HG03521 (cell line): ENCODE results near the gene JUP.

ENCODE experiments used
- ATAC-seq: cut with Tn5 transposase; IDR thresholded peaks from one replicate; pipeline ENCODE4 v1.9.1; 2021; ENCODE audit warnings: mild to moderate bottlenecking, moderate library complexity; ENCODE audit not compliant: unreplicated experiment

JUP gene

GRCh38 chr17:41724476-41725050, 61.9 kb downstream of the JUP start:
- ATAC-seq, result no peak

- ATAC-seq, result no peak
Measured at GRCh38 chr17:41723801-41724475, 62.6 kb downstream of the JUP start.

- no peak for ATAC-seq
Measured at GRCh38 chr17:41722231-41722630, 64.3 kb downstream of the JUP start.

GRCh38 chr17:41718287-41718645, 68.2 kb downstream of the JUP start:
- no peak for ATAC-seq

GRCh38 chr17:41717408-41718286, 68.9 kb downstream of the JUP start:
- ATAC-seq, result no peak

GRCh38 chr17:41711669-41712400, 74.7 kb downstream of the JUP start, which contains the start of gene GAST:
Gene GAST, plus strand, starts transcription at chr17:41712331. Its CDS starts 3,106 bp downstream, at chr17:41715437.
- no peak for ATAC-seq

GRCh38 chr17:41710472-41711090, 75.9 kb downstream of the JUP start:
- ATAC-seq, result no peak

GRCh38 chr17:41707803-41708669, 78.5 kb downstream of the JUP start:
- no peak for ATAC-seq

GRCh38 chr17:41705271-41705991, 81.1 kb downstream of the JUP start:
- ATAC-seq, result no peak
